HCT116 (cell line): Measurements from ENCODE around the gene GAMT. TPM values are rescaled to one million over a fixed set of nuclear protein-coding genes. Genes with fewer than 3 reads are reported as not detected.
A peak's percentile ranks its signal among the peaks of the same experiment; 100 is the strongest.

ENCODE experiments used
- ATAC-seq: fragments of 200-7000 bp; cut with Tn5 transposase; 2 replicates; pipeline ENCODE4 v1.9.1; 2020; ENCODE audit warnings: mild to moderate bottlenecking, moderate library complexity
- BruUV-seq: library from RNA; stranded (reverse); fragments of 400-500 nt; replicated peaks from 2 replicates; lab custom pipeline; 2021; lab: Mats Ljungman, UMichigan
- CTCF ChIA-PET: fragments of 300-600 bp; sonication (Branson Sonifier 250); formaldehyde crosslinking; loops from one replicate; lab custom pipeline; 2021; ENCODE audit warnings: antibody characterized with exemption; lab: Charles Lee
- POLR2A ChIA-PET: fragments of 300-600, 350-600 bp; sonication (Branson Sonifier 250); formaldehyde crosslinking; loops from one replicate; lab custom pipeline; 2021; ENCODE audit warnings: antibody characterized with exemption; lab: Charles Lee
- RAD21 ChIA-PET, 2 experiments: fragments of 300-600 bp; sonication (Branson Sonifier 250); formaldehyde crosslinking; loops; one replicate each; lab custom pipeline; 2023; ENCODE audit warnings: low total read pairs in 2 of 2; ENCODE audit not compliant: uncharacterized antibody in 2 of 2, unreplicated experiment in 2 of 2, low non-redundant PET in 1 of 2; lab: Charles Lee
- DNase-seq: peaks from one replicate; pipeline ENCODE4 v3.0.0-alpha.2; 2010; ENCODE audit warnings: low read depth, low spot score
- H2AFZ ChIP-seq: fragments of 200-600 bp; shearing (Covaris generic), sonication (generic); 2 replicates; pipeline ENCODE4 v1.6.1; 2017; ENCODE audit warnings: low read depth, mixed run types, mixed read lengths, antibody characterized with exemption, low read length; ENCODE audit not compliant: poor library complexity, severe bottlenecking
- H3K27ac ChIP-seq: 2 replicates; pipeline ENCODE4 v1.5.1; 2012; ENCODE audit warnings: low read depth, low read length
- H3K27me3 ChIP-seq: fragments of 200-600 bp; sonication (generic); 2 replicates; pipeline ENCODE4 v1.6.1; 2016; ENCODE audit warnings: mixed run types, low read length, mixed read lengths; ENCODE audit not compliant: insufficient read depth
- H3K36me3 ChIP-seq, 2 experiments: fragments of 200-500 bp in 1 of 2; fragments of 200-600 bp in 1 of 2; sonication (Bioruptor generic) in 1 of 2; sonication (generic) in 1 of 2; 2 replicates each; pipeline versions ENCODE4 v1.5.1 to v1.6.1; 2014 to 2016; ENCODE audit warnings: low read length in 2 of 2, inconsistent platforms in 1 of 2, mixed read lengths in 1 of 2, mixed run types in 1 of 2; ENCODE audit not compliant: insufficient read depth in 2 of 2, control insufficient read depth in 1 of 2
- H3K4me1 ChIP-seq, 2 experiments: fragments of 200-600 bp in 1 of 2; sonication (generic) in 1 of 2; 2 replicates each; pipeline versions ENCODE4 v1.5.1 to v1.6.1; 2012 to 2017; ENCODE audit warnings: low read length in 2 of 2, inconsistent platforms in 1 of 2, mild to moderate bottlenecking in 1 of 2, mixed read lengths in 1 of 2, mixed run types in 1 of 2, moderate library complexity in 1 of 2; ENCODE audit not compliant: insufficient read depth in 2 of 2, control insufficient read depth in 1 of 2
- H3K4me2 ChIP-seq: fragments of 200-600 bp; sonication (generic); 2 replicates; pipeline ENCODE4 v1.6.1; 2017; ENCODE audit warnings: mixed run types, low read length, mixed read lengths
- H3K4me3 ChIP-seq, 2 experiments: fragments of 200-600 bp in 1 of 2; sonication (generic) in 1 of 2; replicated peaks in 1 of 2; 2 replicates each; pipeline ENCODE4 v1.5.1; 2011 to 2016; ENCODE audit warnings: low read length in 2 of 2, control low read depth in 1 of 2, low read depth in 1 of 2, mild to moderate bottlenecking in 1 of 2, mixed read lengths in 1 of 2, mixed run types in 1 of 2
- H3K79me2 ChIP-seq: fragments of 200-600 bp; sonication (generic); 2 replicates; pipeline ENCODE4 v1.6.1; 2017; ENCODE audit warnings: mild to moderate bottlenecking, mixed run types, low read length, moderate library complexity, mixed read lengths; ENCODE audit not compliant: insufficient read depth
- H3K9ac ChIP-seq: fragments of 200-600 bp; sonication (generic); 2 replicates; pipeline ENCODE4 v1.6.1; 2016; ENCODE audit warnings: low read length, mixed read lengths
- H3K9me2 ChIP-seq: fragments of 200-600 bp; sonication (generic), shearing (Covaris generic); 2 replicates; pipeline ENCODE4 v1.6.1; 2017; ENCODE audit warnings: mixed run types, mild to moderate bottlenecking, moderate library complexity; ENCODE audit not compliant: insufficient read depth
- H3K9me3 ChIP-seq, 2 experiments: fragments of 200-500 bp in 1 of 2; fragments of 200-600 bp in 1 of 2; sonication (Bioruptor generic) in 1 of 2; sonication (generic) in 1 of 2; 2 replicates each; pipeline ENCODE4 v1.6.1; 2014 to 2017; ENCODE audit warnings: low read length in 2 of 2, mixed read lengths in 2 of 2, inconsistent platforms in 1 of 2, low read depth in 1 of 2, mild to moderate bottlenecking in 1 of 2, mixed run types in 1 of 2, moderate library complexity in 1 of 2; ENCODE audit not compliant: control insufficient read depth in 1 of 2, insufficient read depth in 1 of 2
- H4K20me1 ChIP-seq: fragments of 200-600 bp; sonication (generic), shearing (Covaris generic); 2 replicates; pipeline ENCODE4 v1.6.1; 2017; ENCODE audit warnings: mixed run types, mild to moderate bottlenecking, moderate library complexity; ENCODE audit not compliant: insufficient read depth
- CBX3 ChIP-seq: IDR thresholded peaks from 2 replicates; pipeline ENCODE4 v1.6.1; 2012; ENCODE audit warnings: low read depth
- CTCF ChIP-seq, 3 experiments: fragments of 200-600 bp in 1 of 3; sonication (generic) in 1 of 3; IDR thresholded peaks in 2 of 3; conservative IDR thresholded peaks in 1 of 3; 2 replicates each; pipeline ENCODE4 v1.5.1; 2012 to 2017; ENCODE audit warnings: low read depth in 2 of 3, low read length in 2 of 3, antibody characterized with exemption in 1 of 3, borderline replicate concordance in 1 of 3, control low read depth in 1 of 3, mild to moderate bottlenecking in 1 of 3, mixed read lengths in 1 of 3, mixed run types in 1 of 3, moderate library complexity in 1 of 3; ENCODE audit not compliant: insufficient read depth in 1 of 3
- EGR1 ChIP-seq: IDR thresholded peaks from 2 replicates; pipeline ENCODE4 v1.6.1; 2012; ENCODE audit warnings: low read depth
- ELF1 ChIP-seq: IDR thresholded peaks from 2 replicates; pipeline ENCODE4 v1.6.1; 2012; ENCODE audit warnings: low read depth, borderline replicate concordance
- EZH2 ChIP-seq: fragments of 200-600 bp; sonication (generic); IDR thresholded peaks from 2 replicates; pipeline ENCODE4 v1.6.1; 2017; ENCODE audit warnings: antibody characterized with exemption, mixed run types
- FOSL1 ChIP-seq: IDR thresholded peaks from 2 replicates; pipeline ENCODE4 v1.6.1; 2012; ENCODE audit warnings: low read depth
- JUND ChIP-seq: IDR thresholded peaks from 2 replicates; pipeline ENCODE4 v1.6.1; 2012
- POLR2A ChIP-seq: IDR thresholded peaks from 2 replicates; pipeline ENCODE4 v1.7.0; 2011; ENCODE audit warnings: borderline replicate concordance; ENCODE audit not compliant: insufficient read depth, insufficient read length; ENCODE audit errors: extremely low read depth
- RAD21 ChIP-seq: IDR thresholded peaks from 2 replicates; pipeline ENCODE4 v1.6.1; 2012; ENCODE audit warnings: low read depth, mild to moderate bottlenecking
- REST ChIP-seq: IDR thresholded peaks from 2 replicates; pipeline ENCODE4 v1.6.1; 2012; ENCODE audit warnings: low read depth
- SP1 ChIP-seq: IDR thresholded peaks from 2 replicates; pipeline ENCODE4 v1.6.1; 2012; ENCODE audit warnings: low read depth
- SRF ChIP-seq: IDR thresholded peaks from 2 replicates; pipeline ENCODE4 v1.6.1; 2012; ENCODE audit warnings: low read depth
- TCF7L2 ChIP-seq: IDR thresholded peaks from 2 replicates; pipeline ENCODE4 v1.7.0; 2011; ENCODE audit warnings: borderline replicate concordance, inconsistent platforms; ENCODE audit not compliant: insufficient read depth, insufficient read length; ENCODE audit errors: extremely low read depth
- YY1 ChIP-seq: IDR thresholded peaks from 2 replicates; pipeline ENCODE4 v1.6.1; 2011; ENCODE audit warnings: low read length, low read depth, moderate library complexity, mild to moderate bottlenecking; ENCODE audit not compliant: insufficient replicate concordance; ENCODE audit errors: extremely low read depth
- intact Hi-C: fragments of 100-400 bp; cut with micrococcal nuclease; formaldehyde crosslinking; loops from 2 replicates; pipeline ENCODE4 v1.10.0; 2022
- total RNA-seq: library from RNA; stranded (reverse); gene quantifications from one replicate; pipeline ENCODE4 v1.2.1, GENCODE V29; 2021; ENCODE audit not compliant: unreplicated experiment

GAMT gene
- total RNA-seq, 1 experiment from 2014 or later = 102 TPM

- Histone ChIP-seq H2AFZ (no peak overlapping the region), H3K79me2 (no peaks in the 10 kb centered on the region), H4K20me1 (no peaks in the 10 kb centered on the region), H3K4me1 (peaks cover 2 to 19% of the 10 kb centered on the region in 2 experiments; a peak in 2 of 4 replicates), H3K9ac (no peak overlapping the region), H3K27me3 (no peaks in the 10 kb centered on the region), H3K27ac (no peak overlapping the region), H3K9me3 (no peaks in the 10 kb centered on the region), H3K9me2 (no peaks in the 10 kb centered on the region), H3K4me2 (no peak overlapping the region), H3K36me3 (peaks cover 2 to 10% of the 10 kb centered on the region in 2 experiments; a peak in 2 of 4 replicates), H3K4me3 (no peak overlapping the region)
- intact Hi-C loops = no loop called here
- ChIA-PET POLR2A (no interaction called here), RAD21 (interaction anchor here in 1 of 2 experiments (0.7 kb wide), 1 partner anchor 115 kb away, joined by 3 read pairs; no protein-coding TSS in a partner anchor), CTCF (no interaction called here)
- no peak for TF ChIP-seq EGR1
- no peak for TF ChIP-seq JUND
- no TSS peak for BruUV-seq
- ATAC-seq = peak; percentile 12; the same call in 1 of the 2 replicates
- no peak for DNase-seq
These were observed 6.8 kb downstream of the GAMT start for GRCh38 chr19:1394252-1395193.

GRCh38 chr19:1393841-1394240 is 7.5 kb downstream of the GAMT start:
- no peak for ATAC-seq

More at GRCh38 chr19:1393841-1394240, 7.5 kb downstream of the GAMT start:
- intact Hi-C loops = no loop called here
- Histone ChIP-seq H3K27ac (no peak overlapping the region), H3K9me3 (no peaks in the 10 kb centered on the region), H3K4me2 (no peak overlapping the region), H3K9ac (no peak overlapping the region), H2AFZ (no peak overlapping the region), H3K79me2 (no peaks in the 10 kb centered on the region), H3K4me3 (no peak overlapping the region), H3K36me3 (peaks cover 2 to 11% of the 10 kb centered on the region in 2 experiments; a peak in 3 of 4 replicates), H3K27me3 (no peaks in the 10 kb centered on the region), H4K20me1 (no peaks in the 10 kb centered on the region), H3K4me1 (peaks cover 2 to 18% of the 10 kb centered on the region in 2 experiments; a peak in 2 of 4 replicates), H3K9me2 (no peaks in the 10 kb centered on the region)
- ChIA-PET POLR2A (no interaction called here), CTCF (no interaction called here), RAD21 (interaction anchor here in 1 of 2 experiments (0.7 kb wide), 1 partner anchor 114 kb away, joined by 3 read pairs; no protein-coding TSS in a partner anchor)
- TF ChIP-seq YY1 = no peak
- no peak for TF ChIP-seq EZH2
- no peak for TF ChIP-seq FOSL1
- no peak for TF ChIP-seq POLR2A
- no peak for TF ChIP-seq SP1
- TF ChIP-seq ELF1 = no peak
- TF ChIP-seq CTCF (IDR thresholded peaks at IDR 0.05 in 2 of 3, conservative IDR thresholded peaks at IDR 0.05 in 1 of 3; ENCODE audit: borderline replicate concordance in 1 of 3, insufficient read depth in 1 of 3, low read depth in 2 of 3, low read length in 2 of 3) = no peak
- TF ChIP-seq TCF7L2 = no peak
- no peak for TF ChIP-seq REST
- no peak for TF ChIP-seq JUND
- TF ChIP-seq SRF = no peak
- TF ChIP-seq RAD21 = no peak
- no peak for TF ChIP-seq CBX3
- no TSS peak for BruUV-seq
- DNase-seq = no peak
